ENCODE data around the gene PGAP2. TPM values are rescaled to one million over a fixed set of nuclear protein-coding genes. Genes with fewer than 3 reads are reported as not detected.

Gene PGAP2
- total RNA-seq, 1 donor from 2014 or later = 22.7 TPM

- no peak for DNase-seq (ENCODE audit: low spot score)
- H3K4me1 Mint-ChIP-seq (ENCODE audit: unreplicated experiment) = peaks cover 36% of the 10 kb centered on the region
- no peak overlapping the region for H3K4me3 Mint-ChIP-seq (ENCODE audit: unreplicated experiment)
- TF ChIP-seq, protein P1, sequence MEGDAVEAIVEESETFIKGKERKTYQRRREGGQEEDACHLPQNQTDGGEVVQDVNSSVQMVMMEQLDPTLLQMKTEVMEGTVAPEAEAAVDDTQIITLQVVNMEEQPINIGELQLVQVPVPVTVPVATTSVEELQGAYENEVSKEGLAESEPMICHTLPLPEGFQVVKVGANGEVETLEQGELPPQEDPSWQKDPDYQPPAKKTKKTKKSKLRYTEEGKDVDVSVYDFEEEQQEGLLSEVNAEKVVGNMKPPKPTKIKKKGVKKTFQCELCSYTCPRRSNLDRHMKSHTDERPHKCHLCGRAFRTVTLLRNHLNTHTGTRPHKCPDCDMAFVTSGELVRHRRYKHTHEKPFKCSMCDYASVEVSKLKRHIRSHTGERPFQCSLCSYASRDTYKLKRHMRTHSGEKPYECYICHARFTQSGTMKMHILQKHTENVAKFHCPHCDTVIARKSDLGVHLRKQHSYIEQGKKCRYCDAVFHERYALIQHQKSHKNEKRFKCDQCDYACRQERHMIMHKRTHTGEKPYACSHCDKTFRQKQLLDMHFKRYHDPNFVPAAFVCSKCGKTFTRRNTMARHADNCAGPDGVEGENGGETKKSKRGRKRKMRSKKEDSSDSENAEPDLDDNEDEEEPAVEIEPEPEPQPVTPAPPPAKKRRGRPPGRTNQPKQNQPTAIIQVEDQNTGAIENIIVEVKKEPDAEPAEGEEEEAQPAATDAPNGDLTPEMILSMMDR (IDR thresholded peaks at IDR 0.05; ENCODE audit: unreplicated experiment) = no peak
- H3K27ac Mint-ChIP-seq (ENCODE audit: unreplicated experiment) = peak overlapping the region; percentile 77
- peaks cover 4% of the 10 kb centered on the region for H3K27me3 Mint-ChIP-seq (ENCODE audit: unreplicated experiment)
- H3K9me3 Mint-ChIP-seq (ENCODE audit: unreplicated experiment) = no peaks in the 10 kb centered on the region
- H3K36me3 Mint-ChIP-seq (ENCODE audit: low read depth, unreplicated experiment) = peaks cover 4% of the 10 kb centered on the region
Observed at GRCh38 chr11:3861683-3862082, 53.3 kb downstream of the PGAP2 start.

GRCh38 chr11:3865388-3866193 is 57.2 kb downstream of the PGAP2 start:
- Mint-ChIP-seq H3K4me3 (ENCODE audit: unreplicated experiment) (no peak overlapping the region), H3K9me3 (ENCODE audit: unreplicated experiment) (no peaks in the 10 kb centered on the region), H3K27ac (ENCODE audit: unreplicated experiment) (peak overlapping the region; percentile 49), H3K4me1 (ENCODE audit: unreplicated experiment) (peaks cover 25% of the 10 kb centered on the region), H3K36me3 (ENCODE audit: low read depth, unreplicated experiment) (peaks cover 4% of the 10 kb centered on the region), H3K27me3 (ENCODE audit: unreplicated experiment) (peaks cover 4% of the 10 kb centered on the region)
- TF ChIP-seq, protein P1 (IDR thresholded peaks at IDR 0.05; ENCODE audit: unreplicated experiment) = no peak
- DNase-seq (ENCODE audit: low spot score) = no peak

GRCh38 chr11:3866206-3866605 is 57.8 kb downstream of the PGAP2 start:
- DNase-seq (ENCODE audit: low spot score) = no peak
- Mint-ChIP-seq H3K36me3 (ENCODE audit: low read depth, unreplicated experiment) (no peaks in the 10 kb centered on the region), H3K27ac (ENCODE audit: unreplicated experiment) (peak overlapping the region; percentile 49), H3K4me3 (ENCODE audit: unreplicated experiment) (no peak overlapping the region), H3K4me1 (ENCODE audit: unreplicated experiment) (peaks cover 21% of the 10 kb centered on the region), H3K27me3 (ENCODE audit: unreplicated experiment) (peaks cover 2% of the 10 kb centered on the region), H3K9me3 (ENCODE audit: unreplicated experiment) (no peaks in the 10 kb centered on the region)
- TF ChIP-seq, protein P1 (IDR thresholded peaks at IDR 0.05; ENCODE audit: unreplicated experiment) = no peak

DNA sequence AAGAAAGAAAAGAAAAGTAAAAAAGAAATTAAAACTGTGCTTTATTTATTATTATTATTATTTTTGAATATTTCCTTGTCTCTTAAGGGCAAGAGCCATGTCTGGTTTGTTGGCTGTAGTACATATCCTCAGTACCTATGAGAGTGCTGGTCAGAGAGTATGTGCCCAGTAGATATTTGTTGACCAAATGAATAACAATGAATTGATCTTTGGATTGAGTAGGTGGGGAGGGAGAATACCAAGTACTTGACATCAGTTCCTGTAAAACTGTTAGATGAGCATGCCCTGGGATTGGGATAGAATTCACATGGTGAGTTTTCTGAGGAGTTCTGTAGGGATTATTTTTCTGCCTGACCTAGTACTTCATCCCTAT is 58.5 kb downstream of the PGAP2 start:
- no peak for DNase-seq (ENCODE audit: low spot score)
- peaks cover 2% of the 10 kb centered on the region for H3K27me3 Mint-ChIP-seq (ENCODE audit: unreplicated experiment)
- no peak overlapping the region for H3K4me3 Mint-ChIP-seq (ENCODE audit: unreplicated experiment)
- no peak overlapping the region for H3K27ac Mint-ChIP-seq (ENCODE audit: unreplicated experiment)
- H3K9me3 Mint-ChIP-seq (ENCODE audit: unreplicated experiment) = no peaks in the 10 kb centered on the region
- TF ChIP-seq, protein P1 (IDR thresholded peaks at IDR 0.05; ENCODE audit: unreplicated experiment) = no peak
- no peaks in the 10 kb centered on the region for H3K36me3 Mint-ChIP-seq (ENCODE audit: low read depth, unreplicated experiment)
- peaks cover 15% of the 10 kb centered on the region for H3K4me1 Mint-ChIP-seq (ENCODE audit: unreplicated experiment)

Measured in endothelial cell (in vitro differentiated cells).